GM23338 (cell line): Measurements from ENCODE around the gene LATS1. TPM values are rescaled to one million over a fixed set of nuclear protein-coding genes. Genes with fewer than 3 reads are reported as not detected.

Experiments
- CTCF ChIP-seq, 2 experiments: fragments of 200-600 bp in 1 of 2; sonication (generic) in 1 of 2; conservative IDR thresholded peaks; 2 replicates each; pipeline versions ENCODE4 v1.5.1 to v1.6.1; 2016 to 2017; ENCODE audit warnings: antibody characterized with exemption in 2 of 2, low read depth in 2 of 2, mild to moderate bottlenecking in 2 of 2, moderate library complexity in 1 of 2
- EZH2 ChIP-seq: fragments of 200-600 bp; sonication (generic); IDR thresholded peaks from one replicate; pipeline ENCODE4 v1.8.0; 2017; ENCODE audit warnings: antibody characterized with exemption, mild to moderate bottlenecking, low read depth; ENCODE audit not compliant: unreplicated experiment
- EZH2phosphoT487 ChIP-seq: fragments of 200-600 bp; sonication (generic); IDR thresholded peaks from one replicate; pipeline ENCODE4 v1.8.1; 2018; ENCODE audit warnings: antibody characterized with exemption; ENCODE audit not compliant: unreplicated experiment
- JUNB ChIP-seq: IDR thresholded peaks from one replicate; pipeline ENCODE4 v1.6.1; 2016; ENCODE audit warnings: antibody characterized with exemption; ENCODE audit not compliant: unreplicated experiment
- NANOG ChIP-seq: IDR thresholded peaks from 2 replicates; pipeline ENCODE4 v1.6.1; 2016; ENCODE audit warnings: antibody characterized with exemption, borderline replicate concordance
- POLR2AphosphoS5 ChIP-seq: IDR thresholded peaks from 2 replicates; pipeline ENCODE4 v1.6.1; 2016; ENCODE audit warnings: antibody characterized with exemption, low read depth
- ZNF114 ChIP-seq: fragments of 250-450 bp; sonication (Bioruptor Pico); IDR thresholded peaks from 2 replicates; pipeline ENCODE4 v1.5.0; 2020; ENCODE audit warnings: mild to moderate bottlenecking, moderate library complexity
- ZNF331 ChIP-seq: fragments of 250-450 bp; sonication (Bioruptor Pico); IDR thresholded peaks from 2 replicates; pipeline ENCODE4 v1.5.0; 2020; ENCODE audit warnings: low read depth, mild to moderate bottlenecking, moderate library complexity
- ZNF462 ChIP-seq: fragments of 250-450 bp; sonication (Bioruptor Pico); IDR thresholded peaks from 2 replicates; pipeline ENCODE4 v1.5.0; 2020; ENCODE audit warnings: mild to moderate bottlenecking, moderate library complexity
- polyA plus RNA-seq: library from polyadenylated mRNA; unstranded; fragments of >200 nt; fragmentation: Nextera tagmentation; extraction: Ambion mirVana; gene quantifications from 2 replicates; pipeline ENCODE4 v1.2.1, GENCODE V29; 2016
- total RNA-seq: library from RNA; depleted of rRNA; stranded (reverse); fragments of >200 nt; shearing (Covaris generic); gene quantifications from 2 replicates; pipeline ENCODE4 v1.2.3, GENCODE V29; 2014
- TF ChIP-seq, protein P1 (sequence below): IDR thresholded peaks from one replicate; pipeline ENCODE4 v1.6.1; 2018; ENCODE audit warnings: antibody characterized with exemption; ENCODE audit not compliant: unreplicated experiment

The LATS1 gene
- total and polyA plus RNA-seq, 2 experiments from 2014 or later: 7.5 to 18.8 TPM

DNA sequence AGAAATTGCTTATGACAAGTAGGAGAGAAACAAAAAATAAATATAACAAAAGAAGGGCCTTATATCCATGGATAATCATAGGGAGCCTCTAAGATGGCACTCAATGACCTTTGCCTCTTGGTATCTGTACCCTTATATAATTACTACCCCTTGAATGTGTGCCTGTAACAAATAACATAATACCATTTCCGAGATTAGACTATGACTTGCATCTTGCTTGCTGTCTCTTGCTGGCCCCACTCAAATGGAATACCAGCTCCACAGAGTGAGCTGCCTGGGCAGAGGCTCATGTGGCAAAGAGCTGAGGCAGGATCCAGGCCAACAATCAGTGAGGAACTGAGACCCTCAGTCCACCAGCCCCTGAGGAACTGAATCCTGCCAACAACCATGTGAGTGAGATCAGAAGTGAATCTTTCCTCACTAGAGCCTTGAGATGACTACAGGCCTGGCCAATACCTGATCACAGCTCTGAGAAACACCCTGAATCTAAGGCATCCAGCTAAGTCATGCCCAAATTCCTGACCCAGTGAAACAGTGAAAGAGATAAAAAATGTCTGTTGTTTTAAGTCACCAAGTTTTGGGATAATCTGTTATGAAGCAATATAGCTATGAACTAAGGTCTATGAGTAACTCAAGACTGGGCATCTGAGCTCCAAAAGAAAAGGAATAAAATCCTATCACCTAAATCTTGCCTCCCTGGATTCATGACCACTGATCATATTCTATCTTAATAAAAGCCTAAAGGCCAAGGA lies 74.9 kb downstream of the LATS1 start (continued):
- TF ChIP-seq ZNF462 (no peak), POLR2AphosphoS5 (no peak), ZNF114 (CRISPR knock-in tag) (no peak), ZNF331 (CRISPR knock-in tag) (no peak), JUNB (no peak), NANOG (no peak), EZH2 (no peak), EZH2phosphoT487 (no peak), CTCF (conservative IDR thresholded peaks at IDR 0.05; ENCODE audit: low read depth in 2 of 2) (no peak)
- TF ChIP-seq, protein P1, sequence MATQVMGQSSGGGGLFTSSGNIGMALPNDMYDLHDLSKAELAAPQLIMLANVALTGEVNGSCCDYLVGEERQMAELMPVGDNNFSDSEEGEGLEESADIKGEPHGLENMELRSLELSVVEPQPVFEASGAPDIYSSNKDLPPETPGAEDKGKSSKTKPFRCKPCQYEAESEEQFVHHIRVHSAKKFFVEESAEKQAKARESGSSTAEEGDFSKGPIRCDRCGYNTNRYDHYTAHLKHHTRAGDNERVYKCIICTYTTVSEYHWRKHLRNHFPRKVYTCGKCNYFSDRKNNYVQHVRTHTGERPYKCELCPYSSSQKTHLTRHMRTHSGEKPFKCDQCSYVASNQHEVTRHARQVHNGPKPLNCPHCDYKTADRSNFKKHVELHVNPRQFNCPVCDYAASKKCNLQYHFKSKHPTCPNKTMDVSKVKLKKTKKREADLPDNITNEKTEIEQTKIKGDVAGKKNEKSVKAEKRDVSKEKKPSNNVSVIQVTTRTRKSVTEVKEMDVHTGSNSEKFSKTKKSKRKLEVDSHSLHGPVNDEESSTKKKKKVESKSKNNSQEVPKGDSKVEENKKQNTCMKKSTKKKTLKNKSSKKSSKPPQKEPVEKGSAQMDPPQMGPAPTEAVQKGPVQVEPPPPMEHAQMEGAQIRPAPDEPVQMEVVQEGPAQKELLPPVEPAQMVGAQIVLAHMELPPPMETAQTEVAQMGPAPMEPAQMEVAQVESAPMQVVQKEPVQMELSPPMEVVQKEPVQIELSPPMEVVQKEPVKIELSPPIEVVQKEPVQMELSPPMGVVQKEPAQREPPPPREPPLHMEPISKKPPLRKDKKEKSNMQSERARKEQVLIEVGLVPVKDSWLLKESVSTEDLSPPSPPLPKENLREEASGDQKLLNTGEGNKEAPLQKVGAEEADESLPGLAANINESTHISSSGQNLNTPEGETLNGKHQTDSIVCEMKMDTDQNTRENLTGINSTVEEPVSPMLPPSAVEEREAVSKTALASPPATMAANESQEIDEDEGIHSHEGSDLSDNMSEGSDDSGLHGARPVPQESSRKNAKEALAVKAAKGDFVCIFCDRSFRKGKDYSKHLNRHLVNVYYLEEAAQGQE: no peak
